SK-N-SH (cell line): Measurements from ENCODE around the gene SMOC1.

Experiments
- SMC3 ChIP-seq: IDR thresholded peaks from 2 replicates; pipeline ENCODE4 v1.6.1; 2012; ENCODE audit warnings: low read depth, low read length, improper control_type of control experiment
- TAF1 ChIP-seq: IDR thresholded peaks from 2 replicates; pipeline ENCODE4 v1.6.1; 2012; ENCODE audit warnings: low read depth, mild to moderate bottlenecking, low read length, moderate library complexity, borderline replicate concordance
- TF ChIP-seq, protein P1 (sequence below): fragments of 200-600 bp; sonication (generic); IDR thresholded peaks from 2 replicates; pipeline ENCODE4 v1.6.1; 2017; ENCODE audit warnings: antibody characterized with exemption, mild to moderate bottlenecking, moderate library complexity

DNA sequence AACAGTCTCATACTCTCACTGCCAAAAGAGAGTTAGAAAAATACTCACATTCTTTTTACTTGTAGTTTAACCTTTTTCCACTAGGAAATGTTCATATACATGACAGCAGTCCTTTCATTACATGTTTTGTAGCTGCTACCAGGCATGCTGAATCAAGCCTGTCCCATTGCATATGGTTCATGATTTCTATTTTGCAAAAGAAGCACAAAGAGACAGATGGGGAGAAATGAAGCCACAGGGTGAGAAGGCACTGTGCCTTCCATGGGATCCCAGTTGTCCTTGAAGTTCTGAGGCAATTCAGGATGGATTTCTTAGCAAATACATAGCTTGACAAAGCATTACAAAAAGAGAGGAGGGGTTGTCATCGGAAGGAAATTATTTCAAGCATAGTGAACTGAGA, 89.5 kb downstream of the SMOC1 start:
- TF ChIP-seq SMC3 (no peak), TAF1 (no peak)
- TF ChIP-seq, protein P1, sequence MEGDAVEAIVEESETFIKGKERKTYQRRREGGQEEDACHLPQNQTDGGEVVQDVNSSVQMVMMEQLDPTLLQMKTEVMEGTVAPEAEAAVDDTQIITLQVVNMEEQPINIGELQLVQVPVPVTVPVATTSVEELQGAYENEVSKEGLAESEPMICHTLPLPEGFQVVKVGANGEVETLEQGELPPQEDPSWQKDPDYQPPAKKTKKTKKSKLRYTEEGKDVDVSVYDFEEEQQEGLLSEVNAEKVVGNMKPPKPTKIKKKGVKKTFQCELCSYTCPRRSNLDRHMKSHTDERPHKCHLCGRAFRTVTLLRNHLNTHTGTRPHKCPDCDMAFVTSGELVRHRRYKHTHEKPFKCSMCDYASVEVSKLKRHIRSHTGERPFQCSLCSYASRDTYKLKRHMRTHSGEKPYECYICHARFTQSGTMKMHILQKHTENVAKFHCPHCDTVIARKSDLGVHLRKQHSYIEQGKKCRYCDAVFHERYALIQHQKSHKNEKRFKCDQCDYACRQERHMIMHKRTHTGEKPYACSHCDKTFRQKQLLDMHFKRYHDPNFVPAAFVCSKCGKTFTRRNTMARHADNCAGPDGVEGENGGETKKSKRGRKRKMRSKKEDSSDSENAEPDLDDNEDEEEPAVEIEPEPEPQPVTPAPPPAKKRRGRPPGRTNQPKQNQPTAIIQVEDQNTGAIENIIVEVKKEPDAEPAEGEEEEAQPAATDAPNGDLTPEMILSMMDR, result no peak
